HCT116 (cell line): ENCODE results near the gene DOCK3. TPM values are rescaled to one million over a fixed set of nuclear protein-coding genes. Genes with fewer than 3 reads are reported as not detected.

Source experiments
- ATAC-seq: fragments of 200-7000 bp; cut with Tn5 transposase; 2 replicates; pipeline ENCODE4 v1.9.1; 2020; ENCODE audit warnings: mild to moderate bottlenecking, moderate library complexity
- BruUV-seq: library from RNA; stranded (reverse); fragments of 400-500 nt; replicated peaks from 2 replicates; lab custom pipeline; 2021; lab: Mats Ljungman, UMichigan
- CTCF ChIA-PET: fragments of 300-600 bp; sonication (Branson Sonifier 250); formaldehyde crosslinking; loops from one replicate; lab custom pipeline; 2021; ENCODE audit warnings: antibody characterized with exemption; lab: Charles Lee
- POLR2A ChIA-PET: fragments of 300-600, 350-600 bp; sonication (Branson Sonifier 250); formaldehyde crosslinking; loops from one replicate; lab custom pipeline; 2021; ENCODE audit warnings: antibody characterized with exemption; lab: Charles Lee
- RAD21 ChIA-PET, 2 experiments: fragments of 300-600 bp; sonication (Branson Sonifier 250); formaldehyde crosslinking; loops; one replicate each; lab custom pipeline; 2023; ENCODE audit warnings: low total read pairs in 2 of 2; ENCODE audit not compliant: uncharacterized antibody in 2 of 2, unreplicated experiment in 2 of 2, low non-redundant PET in 1 of 2; lab: Charles Lee
- DNase-seq: peaks from one replicate; pipeline ENCODE4 v3.0.0-alpha.2; 2010; ENCODE audit warnings: low read depth, low spot score
- H2AFZ ChIP-seq: fragments of 200-600 bp; shearing (Covaris generic), sonication (generic); 2 replicates; pipeline ENCODE4 v1.6.1; 2017; ENCODE audit warnings: low read depth, mixed run types, mixed read lengths, antibody characterized with exemption, low read length; ENCODE audit not compliant: poor library complexity, severe bottlenecking
- H3K27ac ChIP-seq: 2 replicates; pipeline ENCODE4 v1.5.1; 2012; ENCODE audit warnings: low read depth, low read length
- H3K27me3 ChIP-seq: fragments of 200-600 bp; sonication (generic); 2 replicates; pipeline ENCODE4 v1.6.1; 2016; ENCODE audit warnings: mixed run types, low read length, mixed read lengths; ENCODE audit not compliant: insufficient read depth
- H3K36me3 ChIP-seq, 2 experiments: fragments of 200-500 bp in 1 of 2; fragments of 200-600 bp in 1 of 2; sonication (Bioruptor generic) in 1 of 2; sonication (generic) in 1 of 2; 2 replicates each; pipeline versions ENCODE4 v1.5.1 to v1.6.1; 2014 to 2016; ENCODE audit warnings: low read length in 2 of 2, inconsistent platforms in 1 of 2, mixed read lengths in 1 of 2, mixed run types in 1 of 2; ENCODE audit not compliant: insufficient read depth in 2 of 2, control insufficient read depth in 1 of 2
- H3K4me1 ChIP-seq, 2 experiments: fragments of 200-600 bp in 1 of 2; sonication (generic) in 1 of 2; 2 replicates each; pipeline versions ENCODE4 v1.5.1 to v1.6.1; 2012 to 2017; ENCODE audit warnings: low read length in 2 of 2, inconsistent platforms in 1 of 2, mild to moderate bottlenecking in 1 of 2, mixed read lengths in 1 of 2, mixed run types in 1 of 2, moderate library complexity in 1 of 2; ENCODE audit not compliant: insufficient read depth in 2 of 2, control insufficient read depth in 1 of 2
- H3K4me2 ChIP-seq: fragments of 200-600 bp; sonication (generic); 2 replicates; pipeline ENCODE4 v1.6.1; 2017; ENCODE audit warnings: mixed run types, low read length, mixed read lengths
- H3K4me3 ChIP-seq, 2 experiments: fragments of 200-600 bp in 1 of 2; sonication (generic) in 1 of 2; replicated peaks in 1 of 2; 2 replicates each; pipeline ENCODE4 v1.5.1; 2011 to 2016; ENCODE audit warnings: low read length in 2 of 2, control low read depth in 1 of 2, low read depth in 1 of 2, mild to moderate bottlenecking in 1 of 2, mixed read lengths in 1 of 2, mixed run types in 1 of 2
- H3K79me2 ChIP-seq: fragments of 200-600 bp; sonication (generic); 2 replicates; pipeline ENCODE4 v1.6.1; 2017; ENCODE audit warnings: mild to moderate bottlenecking, mixed run types, low read length, moderate library complexity, mixed read lengths; ENCODE audit not compliant: insufficient read depth
- H3K9ac ChIP-seq: fragments of 200-600 bp; sonication (generic); 2 replicates; pipeline ENCODE4 v1.6.1; 2016; ENCODE audit warnings: low read length, mixed read lengths
- H3K9me2 ChIP-seq: fragments of 200-600 bp; sonication (generic), shearing (Covaris generic); 2 replicates; pipeline ENCODE4 v1.6.1; 2017; ENCODE audit warnings: mixed run types, mild to moderate bottlenecking, moderate library complexity; ENCODE audit not compliant: insufficient read depth
- H3K9me3 ChIP-seq, 2 experiments: fragments of 200-500 bp in 1 of 2; fragments of 200-600 bp in 1 of 2; sonication (Bioruptor generic) in 1 of 2; sonication (generic) in 1 of 2; 2 replicates each; pipeline ENCODE4 v1.6.1; 2014 to 2017; ENCODE audit warnings: low read length in 2 of 2, mixed read lengths in 2 of 2, inconsistent platforms in 1 of 2, low read depth in 1 of 2, mild to moderate bottlenecking in 1 of 2, mixed run types in 1 of 2, moderate library complexity in 1 of 2; ENCODE audit not compliant: control insufficient read depth in 1 of 2, insufficient read depth in 1 of 2
- H4K20me1 ChIP-seq: fragments of 200-600 bp; sonication (generic), shearing (Covaris generic); 2 replicates; pipeline ENCODE4 v1.6.1; 2017; ENCODE audit warnings: mixed run types, mild to moderate bottlenecking, moderate library complexity; ENCODE audit not compliant: insufficient read depth
- ELF1 ChIP-seq: IDR thresholded peaks from 2 replicates; pipeline ENCODE4 v1.6.1; 2012; ENCODE audit warnings: low read depth, borderline replicate concordance
- EZH2phosphoT487 ChIP-seq: fragments of 200-600 bp; IDR thresholded peaks from 2 replicates; pipeline ENCODE4 v1.6.1; 2018; ENCODE audit warnings: antibody characterized with exemption, borderline replicate concordance
- JUND ChIP-seq: IDR thresholded peaks from 2 replicates; pipeline ENCODE4 v1.6.1; 2012
- POLR2A ChIP-seq: IDR thresholded peaks from 2 replicates; pipeline ENCODE4 v1.7.0; 2011; ENCODE audit warnings: borderline replicate concordance; ENCODE audit not compliant: insufficient read depth, insufficient read length; ENCODE audit errors: extremely low read depth
- POLR2AphosphoS5 ChIP-seq: IDR thresholded peaks from 2 replicates; pipeline ENCODE4 v1.6.1; 2011; ENCODE audit warnings: mild to moderate bottlenecking, low read depth, low read length, moderate library complexity
- RAD21 ChIP-seq: IDR thresholded peaks from 2 replicates; pipeline ENCODE4 v1.6.1; 2012; ENCODE audit warnings: low read depth, mild to moderate bottlenecking
- SIN3A ChIP-seq: IDR thresholded peaks from 2 replicates; pipeline ENCODE4 v1.6.1; 2012; ENCODE audit warnings: low read depth
- YY1 ChIP-seq: IDR thresholded peaks from 2 replicates; pipeline ENCODE4 v1.6.1; 2011; ENCODE audit warnings: low read length, low read depth, moderate library complexity, mild to moderate bottlenecking; ENCODE audit not compliant: insufficient replicate concordance; ENCODE audit errors: extremely low read depth
- ZFX ChIP-seq: fragments of 450-650 bp; IDR thresholded peaks from 2 replicates; pipeline ENCODE4 v1.6.1; 2017
- intact Hi-C: fragments of 100-400 bp; cut with micrococcal nuclease; formaldehyde crosslinking; loops from 2 replicates; pipeline ENCODE4 v1.10.0; 2022
- total RNA-seq: library from RNA; stranded (reverse); gene quantifications from one replicate; pipeline ENCODE4 v1.2.1, GENCODE V29; 2021; ENCODE audit not compliant: unreplicated experiment
- TF ChIP-seq, protein P1 (sequence below): IDR thresholded peaks from 2 replicates; pipeline ENCODE4 v1.6.1; 2011; ENCODE audit warnings: mild to moderate bottlenecking, low read length, moderate library complexity; ENCODE audit not compliant: insufficient replicate concordance; ENCODE audit errors: extremely low read depth

DOCK3 gene
- total RNA-seq, 1 experiment from 2014 or later, result 4.2 TPM

GRCh38 chr3:51403675-51404074 lies 728.9 kb downstream of the DOCK3 start:
- Histone ChIP-seq H3K36me3 (peaks cover 14 to 20% of the 10 kb centered on the region in 2 experiments; a peak in 3 of 4 replicates), H3K79me2 (peaks cover 21% of the 10 kb centered on the region), H3K4me2 (no peak overlapping the region), H3K4me3 (no peak overlapping the region), H3K27me3 (no peaks in the 10 kb centered on the region), H3K9ac (no peak overlapping the region), H3K9me2 (no peaks in the 10 kb centered on the region), H3K4me1 (no peaks in the 10 kb centered on the region), H3K27ac (no peak overlapping the region), H3K9me3 (no peaks in the 10 kb centered on the region), H4K20me1 (no peaks in the 10 kb centered on the region), H2AFZ (no peak overlapping the region)
- POLR2A ChIA-PET, result no interaction called here
- CTCF ChIA-PET, result no interaction called here
- intact Hi-C loops, result no loop called here
- RAD21 ChIA-PET, result no interaction called here
- DNase-seq, result no peak
- no peak for ATAC-seq
- TF ChIP-seq, protein P1, sequence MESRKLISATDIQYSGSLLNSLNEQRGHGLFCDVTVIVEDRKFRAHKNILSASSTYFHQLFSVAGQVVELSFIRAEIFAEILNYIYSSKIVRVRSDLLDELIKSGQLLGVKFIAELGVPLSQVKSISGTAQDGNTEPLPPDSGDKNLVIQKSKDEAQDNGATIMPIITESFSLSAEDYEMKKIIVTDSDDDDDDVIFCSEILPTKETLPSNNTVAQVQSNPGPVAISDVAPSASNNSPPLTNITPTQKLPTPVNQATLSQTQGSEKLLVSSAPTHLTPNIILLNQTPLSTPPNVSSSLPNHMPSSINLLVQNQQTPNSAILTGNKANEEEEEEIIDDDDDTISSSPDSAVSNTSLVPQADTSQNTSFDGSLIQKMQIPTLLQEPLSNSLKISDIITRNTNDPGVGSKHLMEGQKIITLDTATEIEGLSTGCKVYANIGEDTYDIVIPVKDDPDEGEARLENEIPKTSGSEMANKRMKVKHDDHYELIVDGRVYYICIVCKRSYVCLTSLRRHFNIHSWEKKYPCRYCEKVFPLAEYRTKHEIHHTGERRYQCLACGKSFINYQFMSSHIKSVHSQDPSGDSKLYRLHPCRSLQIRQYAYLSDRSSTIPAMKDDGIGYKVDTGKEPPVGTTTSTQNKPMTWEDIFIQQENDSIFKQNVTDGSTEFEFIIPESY, result no peak
- TF ChIP-seq ELF1 (no peak), POLR2AphosphoS5 (no peak), SIN3A (no peak), JUND (no peak), ZFX (no peak)
- BruUV-seq, result no TSS peak

DNA sequence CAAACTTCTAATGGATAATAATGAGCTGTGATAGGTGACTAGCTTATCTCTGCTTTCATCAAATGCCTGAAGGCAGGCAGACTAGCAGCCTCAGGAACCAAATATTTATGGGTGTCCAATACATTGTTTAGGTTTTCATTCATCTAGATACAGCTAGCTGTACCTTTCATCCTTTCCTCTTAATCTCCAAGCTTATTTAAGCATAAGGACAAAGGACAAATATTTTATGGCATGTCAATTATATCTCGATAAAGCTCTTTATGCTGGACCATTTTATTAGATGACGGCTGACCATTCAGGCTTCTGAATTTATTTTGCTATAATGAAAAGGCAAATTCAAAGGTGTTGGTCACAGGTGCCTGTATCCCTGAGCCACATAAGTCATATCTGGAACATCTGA lies 733.3 kb downstream of the DOCK3 start:
- intact Hi-C loops, result no loop called here
- BruUV-seq, result no TSS peak
- POLR2A ChIA-PET, result no interaction called here

More for the DNA sequence above, 733.3 kb downstream of the DOCK3 start:
- H3K4me1 ChIP-seq, result no peaks in the 10 kb centered on the region
- ChIA-PET RAD21 (no interaction called here), CTCF (no interaction called here)
- no peak overlapping the region for H3K4me3 ChIP-seq
- H3K4me2 ChIP-seq, result no peak overlapping the region
- H3K27ac ChIP-seq, result no peak overlapping the region
- H3K9ac ChIP-seq, result no peak overlapping the region
- no peaks in the 10 kb centered on the region for H4K20me1 ChIP-seq
- H3K36me3 ChIP-seq, result peaks cover 21% of the 10 kb centered on the region in 2 experiments; a peak in 3 of 4 replicates
- peaks cover 33% of the 10 kb centered on the region; the same call in 1 of the 2 replicates for H3K79me2 ChIP-seq
- no peak for DNase-seq
- H2AFZ ChIP-seq, result no peak overlapping the region
- no peaks in the 10 kb centered on the region for H3K27me3 ChIP-seq
- H3K9me3 ChIP-seq, result no peaks in the 10 kb centered on the region
- TF ChIP-seq RAD21 (no peak), EZH2phosphoT487 (no peak), SIN3A (no peak), POLR2AphosphoS5 (no peak), POLR2A (no peak), YY1 (no peak), ELF1 (no peak)
- no peak for ATAC-seq
- H3K9me2 ChIP-seq, result no peaks in the 10 kb centered on the region
